Measurements from ENCODE around the gene JARID2.

JARID2 gene

GRCh38 chr6:15472621-15473020 lies 226.8 kb downstream of the JARID2 start:
- no peak for DNase-seq (ENCODE audit: low spot score)

GRCh38 chr6:15473174-15473573 lies 227.3 kb downstream of the JARID2 start:
- DNase-seq (ENCODE audit: low spot score): no peak

GRCh38 chr6:15473741-15474161 lies 227.9 kb downstream of the JARID2 start:
- DNase-seq (ENCODE audit: low spot score): no peak

- no peak for DNase-seq (ENCODE audit: low spot score)
Measured at GRCh38 chr6:15474196-15474595, 228.3 kb downstream of the JARID2 start.

GRCh38 chr6:15475261-15475660 lies 229.4 kb downstream of the JARID2 start:
- no peak for DNase-seq (ENCODE audit: low spot score)

- DNase-seq (ENCODE audit: low spot score): no peak
Measured at GRCh38 chr6:15475872-15476271, 230.0 kb downstream of the JARID2 start.

GRCh38 chr6:15476631-15477380 lies 230.9 kb downstream of the JARID2 start:
- DNase-seq (ENCODE audit: low spot score): no peak

GRCh38 chr6:15477746-15478145 lies 231.9 kb downstream of the JARID2 start:
- DNase-seq (ENCODE audit: low spot score): no peak

GRCh38 chr6:15479761-15480160 lies 233.9 kb downstream of the JARID2 start:
- no peak for DNase-seq (ENCODE audit: low spot score)

GRCh38 chr6:15480525-15480924 lies 234.7 kb downstream of the JARID2 start:
- DNase-seq (ENCODE audit: low spot score): no peak

GRCh38 chr6:15481390-15482291 lies 235.8 kb downstream of the JARID2 start:
- DNase-seq (ENCODE audit: low spot score): no peak

- DNase-seq (ENCODE audit: low spot score): no peak
Measured at GRCh38 chr6:15483060-15483459, 237.2 kb downstream of the JARID2 start.

- no peak for DNase-seq (ENCODE audit: low spot score)
Measured at GRCh38 chr6:15484140-15484539, 238.3 kb downstream of the JARID2 start.

GRCh38 chr6:15484821-15485220 lies 239.0 kb downstream of the JARID2 start:
- DNase-seq (ENCODE audit: low spot score): no peak

GRCh38 chr6:15485936-15486335 lies 240.1 kb downstream of the JARID2 start:
- DNase-seq (ENCODE audit: low spot score): no peak

GRCh38 chr6:15487262-15487661 lies 241.4 kb downstream of the JARID2 start:
- no peak for DNase-seq (ENCODE audit: low spot score)

GRCh38 chr6:15489261-15489962 lies 243.5 kb downstream of the JARID2 start:
- no peak for DNase-seq (ENCODE audit: low spot score)

GRCh38 chr6:15490242-15491100 lies 244.6 kb downstream of the JARID2 start:
- no peak for DNase-seq (ENCODE audit: low spot score)

GRCh38 chr6:15491255-15491985 lies 245.6 kb downstream of the JARID2 start:
- peak; percentile 13 for DNase-seq (ENCODE audit: low spot score)

- DNase-seq (ENCODE audit: low spot score): no peak
Measured at GRCh38 chr6:15491986-15492269, 246.1 kb downstream of the JARID2 start.
